Measurements from ENCODE around the gene TSTD2.
A peak's percentile ranks its signal among the peaks of the same experiment; 100 is the strongest.

Gene TSTD2

DNA sequence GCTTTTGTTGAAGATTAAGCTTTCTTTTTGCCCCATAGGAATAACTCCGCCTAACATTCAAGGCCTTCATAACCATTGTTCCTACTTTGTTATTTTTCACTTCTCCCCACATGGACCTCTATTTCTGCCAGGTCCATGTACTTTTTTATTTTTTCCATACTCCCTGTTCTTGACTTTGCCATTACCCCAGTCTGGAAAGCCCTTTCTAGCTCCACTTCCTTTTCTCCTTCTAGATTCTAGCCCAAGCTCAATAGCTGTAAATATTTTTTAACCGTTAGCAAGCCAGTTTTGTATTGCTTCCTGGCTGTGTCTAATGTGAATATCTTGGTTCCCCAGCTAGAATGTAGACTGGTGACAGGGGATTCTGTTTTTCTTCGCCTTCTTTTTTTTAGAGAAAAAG, 26.6 kb upstream of the TSTD2 start:
- no peak overlapping the region for H3K9ac ChIP-seq (ENCODE audit: low read length)
- H3K27me3 ChIP-seq (replicated peaks; ENCODE audit: control insufficient read depth, insufficient read depth, low read length), result no peaks in the 10 kb centered on the region
- no peak overlapping the region for H3K4me3 ChIP-seq (ENCODE audit: low read length)
- H3K36me3 ChIP-seq (ENCODE audit: control insufficient read depth, insufficient read depth, low read length, severe bottlenecking), result peaks cover 98% of the 10 kb centered on the region
- DNase-seq (ENCODE audit: low read depth), result no peak
- no peaks in the 10 kb centered on the region for H3K9me3 ChIP-seq (ENCODE audit: control insufficient read depth, low read length)
- H3K4me1 ChIP-seq (ENCODE audit: control insufficient read depth, insufficient read depth, low read length), result no peaks in the 10 kb centered on the region

DNA sequence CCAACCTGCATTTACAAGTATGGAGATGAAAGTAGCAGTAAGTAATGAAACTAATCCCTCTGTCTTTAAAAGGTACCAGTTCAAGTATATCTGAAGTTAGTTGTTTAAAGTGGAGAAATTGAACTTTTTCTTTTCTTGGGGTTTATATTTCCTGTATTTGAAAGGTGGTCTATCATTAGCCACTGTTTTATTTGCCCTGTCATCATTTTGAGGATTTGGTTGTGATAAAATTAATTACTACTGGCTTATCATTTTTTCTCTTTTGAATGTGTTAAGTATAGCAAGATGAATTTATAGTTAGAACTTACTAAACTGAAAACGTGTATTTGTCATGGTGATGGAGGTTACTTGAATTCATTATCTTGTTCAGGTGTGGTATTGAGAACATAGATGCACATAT, 25.5 kb upstream of the TSTD2 start:
- Histone ChIP-seq H3K27me3 (replicated peaks; ENCODE audit: control insufficient read depth, insufficient read depth, low read length) (no peaks in the 10 kb centered on the region), H3K36me3 (ENCODE audit: control insufficient read depth, insufficient read depth, low read length, severe bottlenecking) (peaks cover 98% of the 10 kb centered on the region), H3K4me3 (ENCODE audit: low read length) (no peak overlapping the region), H3K9ac (ENCODE audit: low read length) (no peak overlapping the region), H3K9me3 (ENCODE audit: control insufficient read depth, low read length) (no peaks in the 10 kb centered on the region), H3K4me1 (ENCODE audit: control insufficient read depth, insufficient read depth, low read length) (no peaks in the 10 kb centered on the region)
- no peak for DNase-seq (ENCODE audit: low read depth)

DNA sequence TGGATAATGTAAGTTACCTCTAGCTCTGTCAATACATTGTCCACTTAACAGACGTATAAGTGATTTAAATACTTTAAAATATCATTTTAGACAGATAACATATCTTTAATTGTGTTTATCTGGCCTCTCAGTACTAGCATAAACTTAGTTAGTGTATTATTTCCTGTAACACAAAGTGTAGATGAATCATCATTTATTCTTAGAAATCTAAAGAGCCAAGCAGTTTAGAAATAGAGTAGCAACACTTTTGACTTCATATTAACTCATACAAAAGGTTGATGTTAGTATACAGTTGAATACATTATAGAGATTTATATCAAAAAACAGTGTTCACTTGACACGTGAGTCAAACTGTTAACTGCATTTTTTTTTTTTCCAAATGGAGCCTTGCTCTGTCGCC, 18.5 kb upstream of the TSTD2 start:
- Histone ChIP-seq H3K9me3 (ENCODE audit: control insufficient read depth, low read length) (no peaks in the 10 kb centered on the region), H3K9ac (ENCODE audit: low read length) (no peak overlapping the region), H3K4me3 (ENCODE audit: low read length) (no peak overlapping the region), H3K27me3 (replicated peaks; ENCODE audit: control insufficient read depth, insufficient read depth, low read length) (no peaks in the 10 kb centered on the region), H3K4me1 (ENCODE audit: control insufficient read depth, insufficient read depth, low read length) (peaks cover 11% of the 10 kb centered on the region), H3K36me3 (ENCODE audit: control insufficient read depth, insufficient read depth, low read length, severe bottlenecking) (peaks cover 86% of the 10 kb centered on the region)
- DNase-seq (ENCODE audit: low read depth), result no peak

DNA sequence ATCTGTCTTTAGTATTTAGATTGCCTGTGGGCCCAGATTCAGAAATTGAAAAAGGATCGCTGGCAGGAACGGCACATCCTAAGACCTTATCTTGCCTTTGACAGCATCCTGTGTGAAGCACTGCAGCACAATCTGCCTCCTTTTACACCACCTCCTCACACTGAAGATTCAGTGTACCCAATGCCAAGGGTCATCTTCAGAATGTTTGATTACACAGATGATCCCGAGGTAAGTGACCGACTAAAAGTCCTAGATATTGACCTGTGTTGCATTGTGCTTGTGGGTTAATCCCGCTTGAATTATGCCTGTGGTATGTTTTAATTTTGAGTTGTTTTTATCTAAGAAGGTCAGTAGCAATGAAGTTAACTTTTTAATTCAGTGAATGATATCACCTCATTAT, 14.8 kb upstream of the TSTD2 start:
- Histone ChIP-seq H3K4me3 (ENCODE audit: low read length) (no peak overlapping the region), H3K4me1 (ENCODE audit: control insufficient read depth, insufficient read depth, low read length) (peaks cover 11% of the 10 kb centered on the region), H3K27me3 (replicated peaks; ENCODE audit: control insufficient read depth, insufficient read depth, low read length) (no peaks in the 10 kb centered on the region), H3K9me3 (ENCODE audit: control insufficient read depth, low read length) (no peaks in the 10 kb centered on the region), H3K36me3 (ENCODE audit: control insufficient read depth, insufficient read depth, low read length, severe bottlenecking) (peaks cover 81% of the 10 kb centered on the region), H3K9ac (ENCODE audit: low read length) (no peak overlapping the region)
- DNase-seq (ENCODE audit: low read depth), result no peak

DNA sequence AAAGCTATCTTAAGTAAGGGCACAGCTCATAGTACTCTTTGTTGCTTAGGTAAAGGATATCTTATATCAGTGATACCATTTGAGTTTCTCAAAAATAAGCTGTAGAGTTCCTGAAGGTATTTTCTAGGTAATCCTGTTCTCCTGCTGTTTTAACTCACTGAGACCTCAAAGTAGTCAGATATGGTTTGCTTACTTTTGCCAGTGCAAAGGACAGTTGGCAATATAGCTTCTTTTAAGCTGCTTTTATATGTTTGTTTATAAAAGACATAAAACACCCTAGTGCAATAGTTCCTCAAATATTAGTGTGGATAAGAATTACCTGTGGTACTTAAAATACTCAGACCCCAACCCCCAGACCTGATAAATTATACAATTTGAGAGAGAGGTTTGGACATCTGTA, 12.6 kb upstream of the TSTD2 start:
- no peaks in the 10 kb centered on the region for H3K4me1 ChIP-seq (ENCODE audit: control insufficient read depth, insufficient read depth, low read length)
- H3K9me3 ChIP-seq (ENCODE audit: control insufficient read depth, low read length), result no peaks in the 10 kb centered on the region
- no peaks in the 10 kb centered on the region for H3K27me3 ChIP-seq (replicated peaks; ENCODE audit: control insufficient read depth, insufficient read depth, low read length)
- no peak overlapping the region for H3K9ac ChIP-seq (ENCODE audit: low read length)
- DNase-seq (ENCODE audit: low read depth), result no peak
- peaks cover 92% of the 10 kb centered on the region for H3K36me3 ChIP-seq (ENCODE audit: control insufficient read depth, insufficient read depth, low read length, severe bottlenecking)
- no peak overlapping the region for H3K4me3 ChIP-seq (ENCODE audit: low read length)

DNA sequence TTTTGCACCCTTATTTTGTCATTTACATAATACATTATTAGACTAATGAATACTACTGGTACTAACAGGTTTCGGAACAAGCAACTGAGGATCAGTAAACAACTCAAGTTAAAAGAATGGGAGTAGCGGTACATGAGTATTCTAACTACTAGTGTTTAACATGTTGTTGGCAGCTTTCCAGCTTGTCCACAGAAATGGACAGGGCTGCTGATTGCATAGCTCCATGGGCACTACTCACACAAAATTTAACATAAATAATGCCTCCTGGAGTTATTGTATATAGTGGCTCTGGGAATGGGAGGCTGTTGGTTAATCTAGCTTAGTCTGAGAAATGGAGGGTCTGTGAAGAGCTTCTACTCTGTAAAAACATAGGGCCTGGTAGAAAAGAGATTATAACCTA, 7.2 kb upstream of the TSTD2 start:
- peak; percentile 25 for DNase-seq (ENCODE audit: low read depth)
- H3K4me3 ChIP-seq (ENCODE audit: low read length), result no peak overlapping the region
- no peaks in the 10 kb centered on the region for H3K27me3 ChIP-seq (replicated peaks; ENCODE audit: control insufficient read depth, insufficient read depth, low read length)
- no peaks in the 10 kb centered on the region for H3K9me3 ChIP-seq (ENCODE audit: control insufficient read depth, low read length)
- peaks cover 25% of the 10 kb centered on the region for H3K4me1 ChIP-seq (ENCODE audit: control insufficient read depth, insufficient read depth, low read length)
- H3K36me3 ChIP-seq (ENCODE audit: control insufficient read depth, insufficient read depth, low read length, severe bottlenecking), result peaks cover 46% of the 10 kb centered on the region
- no peak overlapping the region for H3K9ac ChIP-seq (ENCODE audit: low read length)

DNA sequence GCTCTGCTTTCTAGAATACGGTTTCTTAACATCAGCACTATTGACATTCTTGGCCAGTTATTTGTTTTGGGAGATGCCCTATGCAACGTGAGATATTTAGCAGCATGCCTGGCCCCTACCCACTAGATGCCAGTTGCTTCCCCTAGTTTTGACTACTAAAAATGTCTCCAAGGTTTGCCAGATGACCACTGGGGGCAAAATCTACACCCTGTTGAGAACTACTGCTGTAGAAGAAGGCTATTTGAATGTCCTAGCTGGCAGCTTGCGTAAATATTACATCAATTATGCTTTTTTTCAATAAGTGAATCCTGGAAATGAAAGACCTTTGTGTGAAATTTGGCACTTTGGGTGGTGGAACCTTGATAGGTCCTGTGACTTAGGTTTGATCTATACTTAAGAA, 5.5 kb upstream of the TSTD2 start:
- no peaks in the 10 kb centered on the region for H3K27me3 ChIP-seq (replicated peaks; ENCODE audit: control insufficient read depth, insufficient read depth, low read length)
- peak; percentile 9 for DNase-seq (ENCODE audit: low read depth)
- no peaks in the 10 kb centered on the region for H3K9me3 ChIP-seq (ENCODE audit: control insufficient read depth, low read length)
- no peak overlapping the region for H3K9ac ChIP-seq (ENCODE audit: low read length)
- no peak overlapping the region for H3K4me3 ChIP-seq (ENCODE audit: low read length)
- peaks cover 31% of the 10 kb centered on the region for H3K36me3 ChIP-seq (ENCODE audit: control insufficient read depth, insufficient read depth, low read length, severe bottlenecking)
- peaks cover 35% of the 10 kb centered on the region for H3K4me1 ChIP-seq (ENCODE audit: control insufficient read depth, insufficient read depth, low read length)

DNA sequence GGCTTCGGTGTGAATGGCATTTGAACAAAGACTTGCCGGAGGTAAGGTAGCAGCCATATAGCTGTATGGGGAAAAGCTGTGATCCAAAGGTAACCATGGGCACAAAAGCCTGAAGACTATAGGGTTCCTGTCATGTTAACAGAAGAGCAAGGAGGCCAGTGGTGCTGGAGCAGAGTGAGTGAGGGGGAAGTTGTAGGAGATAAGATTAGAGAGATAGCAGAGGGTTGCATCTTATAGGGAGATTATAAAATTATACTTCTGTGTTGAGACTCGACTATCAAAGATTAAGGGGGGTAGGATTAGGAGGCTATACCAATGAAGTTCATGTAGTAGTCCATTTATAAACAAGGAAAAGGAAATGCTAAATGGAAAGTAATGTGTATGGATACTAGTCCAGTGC, 3.7 kb upstream of the TSTD2 start:
- Histone ChIP-seq H3K9ac (ENCODE audit: low read length) (no peak overlapping the region), H3K4me3 (ENCODE audit: low read length) (no peak overlapping the region), H3K9me3 (ENCODE audit: control insufficient read depth, low read length) (no peaks in the 10 kb centered on the region), H3K4me1 (ENCODE audit: control insufficient read depth, insufficient read depth, low read length) (peaks cover 38% of the 10 kb centered on the region), H3K36me3 (ENCODE audit: control insufficient read depth, insufficient read depth, low read length, severe bottlenecking) (peaks cover 13% of the 10 kb centered on the region), H3K27me3 (replicated peaks; ENCODE audit: control insufficient read depth, insufficient read depth, low read length) (no peaks in the 10 kb centered on the region)
- DNase-seq (ENCODE audit: low read depth), result no peak

DNA sequence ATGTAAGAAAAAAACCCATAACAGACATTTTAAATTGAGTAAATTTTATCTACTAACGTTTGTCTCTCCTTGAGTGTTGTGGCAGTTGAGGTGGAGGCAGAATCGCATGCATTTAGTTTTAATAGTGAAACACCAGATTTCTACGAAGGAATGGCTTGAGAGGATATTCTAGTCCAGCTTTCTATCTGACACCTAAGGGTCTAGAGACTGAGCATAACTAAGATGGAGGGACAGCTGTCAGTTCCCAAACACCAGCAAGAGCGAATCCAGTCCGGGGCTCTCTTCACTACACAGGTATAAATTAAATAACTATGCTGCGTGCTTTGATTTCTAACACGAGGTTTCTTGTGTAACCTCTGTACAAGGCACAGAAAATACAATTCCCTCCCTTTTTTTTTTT, 1.9 kb upstream of the TSTD2 start:
- Histone ChIP-seq H3K4me1 (ENCODE audit: control insufficient read depth, insufficient read depth, low read length) (peaks cover 44% of the 10 kb centered on the region), H3K27me3 (replicated peaks; ENCODE audit: control insufficient read depth, insufficient read depth, low read length) (no peaks in the 10 kb centered on the region), H3K9ac (ENCODE audit: low read length) (peak overlapping the region; percentile 96), H3K4me3 (ENCODE audit: low read length) (peak overlapping the region; percentile 97), H3K36me3 (ENCODE audit: control insufficient read depth, insufficient read depth, low read length, severe bottlenecking) (no peaks in the 10 kb centered on the region), H3K9me3 (ENCODE audit: control insufficient read depth, low read length) (no peaks in the 10 kb centered on the region)
- DNase-seq (ENCODE audit: low read depth), result no peak

DNA sequence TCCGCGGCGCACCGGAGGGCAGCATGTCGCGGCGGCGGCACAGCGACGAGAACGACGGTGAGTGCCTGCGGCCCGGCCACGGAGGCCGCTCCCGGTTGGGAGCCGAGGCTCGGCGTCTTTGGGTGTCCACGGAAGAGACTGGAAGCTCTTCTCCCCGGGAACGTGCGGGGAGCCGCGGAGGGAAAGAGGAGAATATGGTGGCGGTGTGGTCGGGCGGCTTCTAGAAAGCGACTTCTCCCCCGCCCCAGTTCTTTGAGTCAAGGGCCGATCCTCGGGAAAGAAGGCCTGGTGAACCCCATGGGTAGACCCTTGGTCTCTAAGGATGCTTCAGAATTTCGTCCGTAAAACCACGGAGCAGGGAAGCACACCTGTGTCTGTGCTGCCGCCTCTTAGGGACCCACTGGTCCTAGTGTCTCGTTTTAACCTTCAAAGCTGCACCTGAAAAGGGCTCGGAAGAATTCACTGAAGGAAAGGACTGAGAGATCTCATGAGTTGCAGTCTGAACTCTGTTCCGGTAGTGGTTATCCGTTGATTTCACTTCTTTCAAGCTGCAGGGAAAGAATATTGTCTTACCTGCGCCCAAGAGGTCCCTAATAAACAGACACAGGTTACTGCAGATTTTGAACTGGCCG, 807 bp upstream of the TSTD2 start:
- no peaks in the 10 kb centered on the region for H3K36me3 ChIP-seq (ENCODE audit: control insufficient read depth, insufficient read depth, low read length, severe bottlenecking)
- H3K27me3 ChIP-seq (replicated peaks; ENCODE audit: control insufficient read depth, insufficient read depth, low read length), result no peaks in the 10 kb centered on the region
- no peaks in the 10 kb centered on the region for H3K9me3 ChIP-seq (ENCODE audit: control insufficient read depth, low read length)
- H3K9ac ChIP-seq (ENCODE audit: low read length), result peak overlapping the region; percentile 96
- no peak for DNase-seq (ENCODE audit: low read depth)
- H3K4me3 ChIP-seq (ENCODE audit: low read length), result peak overlapping the region; percentile 97
- H3K4me1 ChIP-seq (ENCODE audit: control insufficient read depth, insufficient read depth, low read length), result peaks cover 41% of the 10 kb centered on the region

DNA sequence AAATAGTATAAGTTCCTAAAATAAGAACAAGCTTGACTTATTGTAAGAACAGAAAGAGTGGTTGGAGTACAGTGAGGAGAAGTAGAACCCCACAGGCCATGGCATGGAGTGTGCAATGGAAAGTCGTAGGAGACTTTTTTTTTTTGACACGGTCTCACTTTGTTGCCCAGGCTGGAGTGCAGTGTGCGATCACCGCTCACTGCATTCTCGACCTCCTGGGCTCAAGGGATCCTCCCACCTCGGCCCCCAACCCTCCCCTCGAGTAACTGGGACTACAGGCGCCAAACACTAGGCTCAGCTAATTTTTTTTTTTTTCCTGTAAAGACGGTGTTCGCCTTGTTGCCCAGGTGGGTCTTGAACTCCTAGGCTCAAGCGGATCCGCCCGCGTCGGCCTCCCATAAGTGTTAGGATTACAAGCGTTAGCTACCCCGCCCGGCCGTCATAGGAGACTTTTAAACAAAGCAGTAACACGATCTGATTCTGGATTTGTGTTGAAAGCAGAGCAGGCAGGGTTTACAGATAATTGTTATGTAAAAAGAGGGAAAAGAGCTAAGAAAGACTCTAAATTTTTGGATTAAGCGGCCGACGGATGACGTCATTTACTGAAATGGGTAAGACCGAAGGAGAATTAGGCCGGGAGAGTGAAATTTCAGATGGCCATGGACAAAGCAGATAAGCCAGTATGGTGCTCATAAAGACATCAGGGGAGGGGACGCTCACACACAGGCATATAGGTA, 752 bp downstream of the TSTD2 start:
- no peaks in the 10 kb centered on the region for H3K36me3 ChIP-seq (ENCODE audit: control insufficient read depth, insufficient read depth, low read length, severe bottlenecking)
- DNase-seq (ENCODE audit: low read depth), result peak; percentile 88
- no peaks in the 10 kb centered on the region for H3K27me3 ChIP-seq (replicated peaks; ENCODE audit: control insufficient read depth, insufficient read depth, low read length)
- peaks cover 40% of the 10 kb centered on the region for H3K4me1 ChIP-seq (ENCODE audit: control insufficient read depth, insufficient read depth, low read length)
- peak overlapping the region; percentile 97 for H3K4me3 ChIP-seq (ENCODE audit: low read length)
- peak overlapping the region; percentile 96 for H3K9ac ChIP-seq (ENCODE audit: low read length)
- no peaks in the 10 kb centered on the region for H3K9me3 ChIP-seq (ENCODE audit: control insufficient read depth, low read length)

DNA sequence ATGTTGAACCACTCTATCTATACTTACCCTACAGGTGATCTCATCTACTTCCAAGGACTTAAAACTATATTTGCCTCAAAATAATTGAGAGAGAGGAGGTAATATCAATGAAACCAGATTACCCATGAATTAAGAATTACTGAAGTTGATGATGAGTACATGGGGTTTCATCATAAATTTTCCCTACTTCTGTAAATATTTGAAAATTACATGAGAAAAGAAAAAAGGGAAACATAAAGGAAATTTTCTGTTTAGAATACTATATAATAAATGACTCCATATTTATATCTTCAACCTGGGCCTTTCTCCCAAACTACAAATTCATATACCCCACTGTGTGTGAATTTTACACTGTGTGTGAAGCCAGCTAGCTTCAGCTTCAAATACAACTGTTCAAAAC, 2.6 kb downstream of the TSTD2 start:
- H3K36me3 ChIP-seq (ENCODE audit: control insufficient read depth, insufficient read depth, low read length, severe bottlenecking), result peaks cover 2% of the 10 kb centered on the region
- H3K4me1 ChIP-seq (ENCODE audit: control insufficient read depth, insufficient read depth, low read length), result peaks cover 32% of the 10 kb centered on the region
- no peaks in the 10 kb centered on the region for H3K27me3 ChIP-seq (replicated peaks; ENCODE audit: control insufficient read depth, insufficient read depth, low read length)
- DNase-seq (ENCODE audit: low read depth), result no peak
- H3K9me3 ChIP-seq (ENCODE audit: control insufficient read depth, low read length), result no peaks in the 10 kb centered on the region
- no peak overlapping the region for H3K4me3 ChIP-seq (ENCODE audit: low read length)
- H3K9ac ChIP-seq (ENCODE audit: low read length), result no peak overlapping the region

All from adipocyte (in vitro differentiated cells).